Measurements from ENCODE around the gene CFAP119. TPM values are rescaled to one million over a fixed set of nuclear protein-coding genes. Genes with fewer than 3 reads are reported as not detected.

The CFAP119 gene
- total and polyA plus RNA-seq, 9 of the 15 experiments (the other 6 are each of a cell fraction or from before 2014, with no cell fraction given): 5.5 to 33.7 (median 9.6) TPM

DNA sequence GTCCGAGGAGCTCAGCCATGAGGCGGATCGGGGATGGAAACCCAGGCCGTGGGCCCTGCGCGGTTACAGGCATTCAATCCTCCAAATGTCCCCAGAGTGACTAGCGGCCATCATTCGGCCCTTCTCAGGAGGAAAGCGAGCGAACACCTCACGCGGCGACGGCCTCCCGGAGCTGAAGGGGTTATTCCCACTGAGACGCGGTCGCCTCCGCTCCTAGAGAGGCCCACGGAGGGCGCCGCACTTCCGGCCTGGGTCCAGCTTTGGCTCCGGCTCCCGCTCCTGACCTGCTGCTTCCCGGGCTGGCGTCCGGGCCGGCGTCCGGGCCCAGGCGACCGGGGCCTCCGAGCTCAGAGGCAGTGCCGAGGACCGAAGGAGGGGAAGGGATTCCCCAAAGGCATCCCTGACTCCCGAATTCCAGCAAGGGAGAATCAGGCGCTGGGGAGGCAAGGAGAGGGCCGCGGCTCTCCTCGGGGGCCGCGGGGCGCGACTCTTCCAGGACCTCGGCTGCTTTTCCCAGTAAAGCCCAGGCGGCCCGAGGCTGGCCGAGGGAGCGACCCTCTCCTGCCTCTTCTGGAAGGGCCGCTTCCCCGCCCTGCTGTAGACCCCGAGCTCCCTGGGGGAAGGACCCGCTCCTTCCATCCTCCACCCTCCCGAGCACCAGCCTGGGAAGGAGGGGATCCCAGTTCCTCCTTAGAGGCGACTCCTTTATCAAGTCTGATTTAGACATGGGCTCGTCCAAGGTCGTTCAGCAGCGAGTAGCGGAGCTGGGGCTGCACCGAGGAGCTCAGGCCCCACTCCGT is 43.7 kb upstream of the CFAP119 start (continued):
- TF ChIP-seq, protein P1, sequence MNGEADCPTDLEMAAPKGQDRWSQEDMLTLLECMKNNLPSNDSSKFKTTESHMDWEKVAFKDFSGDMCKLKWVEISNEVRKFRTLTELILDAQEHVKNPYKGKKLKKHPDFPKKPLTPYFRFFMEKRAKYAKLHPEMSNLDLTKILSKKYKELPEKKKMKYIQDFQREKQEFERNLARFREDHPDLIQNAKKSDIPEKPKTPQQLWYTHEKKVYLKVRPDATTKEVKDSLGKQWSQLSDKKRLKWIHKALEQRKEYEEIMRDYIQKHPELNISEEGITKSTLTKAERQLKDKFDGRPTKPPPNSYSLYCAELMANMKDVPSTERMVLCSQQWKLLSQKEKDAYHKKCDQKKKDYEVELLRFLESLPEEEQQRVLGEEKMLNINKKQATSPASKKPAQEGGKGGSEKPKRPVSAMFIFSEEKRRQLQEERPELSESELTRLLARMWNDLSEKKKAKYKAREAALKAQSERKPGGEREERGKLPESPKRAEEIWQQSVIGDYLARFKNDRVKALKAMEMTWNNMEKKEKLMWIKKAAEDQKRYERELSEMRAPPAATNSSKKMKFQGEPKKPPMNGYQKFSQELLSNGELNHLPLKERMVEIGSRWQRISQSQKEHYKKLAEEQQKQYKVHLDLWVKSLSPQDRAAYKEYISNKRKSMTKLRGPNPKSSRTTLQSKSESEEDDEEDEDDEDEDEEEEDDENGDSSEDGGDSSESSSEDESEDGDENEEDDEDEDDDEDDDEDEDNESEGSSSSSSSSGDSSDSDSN (IDR thresholded peaks at IDR 0.05; ENCODE audit: borderline replicate concordance in 1 of 2, low read depth in 2 of 2, low read length in 2 of 2): peak; percentile 81 to 89; a peak in 3 of 4 replicates
- TF ChIP-seq ZNF778 (CRISPR knock-in tag; IDR thresholded peaks at IDR 0.05) (no peak), ARNT (IDR thresholded peaks at IDR 0.05) (peak; percentile 0 to 56; a peak in 1 of 4 replicates), NR2C1 (IDR thresholded peaks at IDR 0.05) (peak; percentile 73), NR2C1 (tag; IDR thresholded peaks at IDR 0.05) (peak; percentile 82), EP300 (IDR thresholded peaks at IDR 0.05; ENCODE audit: low read length) (peak; percentile 33; the same call in 1 of the 2 replicates), TGIF2 (CRISPR knock-in tag; IDR thresholded peaks at IDR 0.05) (no peak), MTA2 (IDR thresholded peaks at IDR 0.05; ENCODE audit: low read depth) (0 out of 2 replicates have a peak, but pooled peaks have one; percentile 19), TAF7 (tag; IDR thresholded peaks at IDR 0.05) (peak; percentile 85), NEUROD1 (IDR thresholded peaks at IDR 0.05; ENCODE audit: borderline replicate concordance, low read depth, low read length, partially characterized antibody) (peak; percentile 88), NBN (IDR thresholded peaks at IDR 0.05; ENCODE audit: low read depth) (0 out of 2 replicates have a peak, but pooled peaks have one; percentile 52), PHF20 (IDR thresholded peaks at IDR 0.05; ENCODE audit: partially characterized antibody) (peak; percentile 86), NCOA4 (IDR thresholded peaks at IDR 0.05; ENCODE audit: partially characterized antibody) (no peak), OTX1 (CRISPR knock-in tag; IDR thresholded peaks at IDR 0.05) (no peak), CC2D1A (IDR thresholded peaks at IDR 0.05) (peak; percentile 34; the same call in 1 of the 2 replicates)
- TF ChIP-seq, protein P2, sequence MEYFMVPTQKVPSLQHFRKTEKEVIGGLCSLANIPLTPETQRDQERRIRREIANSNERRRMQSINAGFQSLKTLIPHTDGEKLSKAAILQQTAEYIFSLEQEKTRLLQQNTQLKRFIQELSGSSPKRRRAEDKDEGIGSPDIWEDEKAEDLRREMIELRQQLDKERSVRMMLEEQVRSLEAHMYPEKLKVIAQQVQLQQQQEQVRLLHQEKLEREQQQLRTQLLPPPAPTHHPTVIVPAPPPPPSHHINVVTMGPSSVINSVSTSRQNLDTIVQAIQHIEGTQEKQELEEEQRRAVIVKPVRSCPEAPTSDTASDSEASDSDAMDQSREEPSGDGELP (CRISPR knock-in tag; IDR thresholded peaks at IDR 0.05; ENCODE audit: borderline replicate concordance): peak; percentile 72
- TF ChIP-seq, protein P3, sequence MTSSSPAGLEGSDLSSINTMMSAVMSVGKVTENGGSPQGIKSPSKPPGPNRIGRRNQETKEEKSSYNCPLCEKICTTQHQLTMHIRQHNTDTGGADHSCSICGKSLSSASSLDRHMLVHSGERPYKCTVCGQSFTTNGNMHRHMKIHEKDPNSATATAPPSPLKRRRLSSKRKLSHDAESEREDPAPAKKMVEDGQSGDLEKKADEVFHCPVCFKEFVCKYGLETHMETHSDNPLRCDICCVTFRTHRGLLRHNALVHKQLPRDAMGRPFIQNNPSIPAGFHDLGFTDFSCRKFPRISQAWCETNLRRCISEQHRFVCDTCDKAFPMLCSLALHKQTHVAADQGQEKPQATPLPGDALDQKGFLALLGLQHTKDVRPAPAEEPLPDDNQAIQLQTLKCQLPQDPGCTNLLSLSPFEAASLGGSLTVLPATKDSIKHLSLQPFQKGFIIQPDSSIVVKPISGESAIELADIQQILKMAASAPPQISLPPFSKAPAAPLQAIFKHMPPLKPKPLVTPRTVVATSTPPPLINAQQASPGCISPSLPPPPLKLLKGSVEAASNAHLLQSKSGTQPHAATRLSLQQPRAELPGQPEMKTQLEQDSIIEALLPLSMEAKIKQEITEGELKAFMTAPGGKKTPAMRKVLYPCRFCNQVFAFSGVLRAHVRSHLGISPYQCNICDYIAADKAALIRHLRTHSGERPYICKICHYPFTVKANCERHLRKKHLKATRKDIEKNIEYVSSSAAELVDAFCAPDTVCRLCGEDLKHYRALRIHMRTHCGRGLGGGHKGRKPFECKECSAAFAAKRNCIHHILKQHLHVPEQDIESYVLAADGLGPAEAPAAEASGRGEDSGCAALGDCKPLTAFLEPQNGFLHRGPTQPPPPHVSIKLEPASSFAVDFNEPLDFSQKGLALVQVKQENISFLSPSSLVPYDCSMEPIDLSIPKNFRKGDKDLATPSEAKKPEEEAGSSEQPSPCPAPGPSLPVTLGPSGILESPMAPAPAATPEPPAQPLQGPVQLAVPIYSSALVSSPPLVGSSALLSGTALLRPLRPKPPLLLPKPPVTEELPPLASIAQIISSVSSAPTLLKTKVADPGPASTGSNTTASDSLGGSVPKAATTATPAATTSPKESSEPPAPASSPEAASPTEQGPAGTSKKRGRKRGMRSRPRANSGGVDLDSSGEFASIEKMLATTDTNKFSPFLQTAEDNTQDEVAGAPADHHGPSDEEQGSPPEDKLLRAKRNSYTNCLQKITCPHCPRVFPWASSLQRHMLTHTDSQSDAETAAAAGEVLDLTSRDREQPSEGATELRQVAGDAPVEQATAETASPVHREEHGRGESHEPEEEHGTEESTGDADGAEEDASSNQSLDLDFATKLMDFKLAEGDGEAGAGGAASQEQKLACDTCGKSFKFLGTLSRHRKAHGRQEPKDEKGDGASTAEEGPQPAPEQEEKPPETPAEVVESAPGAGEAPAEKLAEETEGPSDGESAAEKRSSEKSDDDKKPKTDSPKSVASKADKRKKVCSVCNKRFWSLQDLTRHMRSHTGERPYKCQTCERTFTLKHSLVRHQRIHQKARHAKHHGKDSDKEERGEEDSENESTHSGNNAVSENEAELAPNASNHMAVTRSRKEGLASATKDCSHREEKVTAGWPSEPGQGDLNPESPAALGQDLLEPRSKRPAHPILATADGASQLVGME (CRISPR knock-in tag; IDR thresholded peaks at IDR 0.05): peak; percentile 44; the same call in 1 of the 2 replicates
- TF ChIP-seq, protein P4, sequence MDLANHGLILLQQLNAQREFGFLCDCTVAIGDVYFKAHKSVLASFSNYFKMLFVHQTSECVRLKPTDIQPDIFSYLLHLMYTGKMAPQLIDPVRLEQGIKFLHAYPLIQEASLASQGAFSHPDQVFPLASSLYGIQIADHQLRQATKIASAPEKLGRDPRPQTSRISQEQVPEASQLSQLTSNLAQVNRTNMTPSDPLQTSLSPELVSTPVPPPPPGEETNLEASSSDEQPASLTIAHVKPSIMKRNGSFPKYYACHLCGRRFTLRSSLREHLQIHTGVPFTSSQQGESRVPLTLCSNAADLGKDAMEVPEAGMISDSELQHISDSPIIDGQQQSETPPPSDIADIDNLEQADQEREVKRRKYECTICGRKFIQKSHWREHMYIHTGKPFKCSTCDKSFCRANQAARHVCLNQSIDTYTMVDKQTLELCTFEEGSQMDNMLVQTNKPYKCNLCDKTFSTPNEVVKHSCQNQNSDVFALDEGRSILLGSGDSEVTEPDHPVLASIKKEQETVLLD (IDR thresholded peaks at IDR 0.05): peak; percentile 33; the same call in 1 of the 2 replicates

Data from K562 (cell line).